HG03469 (cell line): ENCODE data around the gene RNASEH1.
"Not testable (repeated sequence)": the region's sequence is repeated elsewhere in the genome, so short reads cannot be mapped to it uniquely, and the experiment has no call there.

ENCODE experiments used
- ATAC-seq: cut with Tn5 transposase; IDR thresholded peaks from one replicate; pipeline ENCODE4 v1.9.1; 2021; ENCODE audit warnings: mild to moderate bottlenecking, moderate library complexity, moderate number of reproducible peaks; ENCODE audit not compliant: unreplicated experiment

RNASEH1 gene

DNA sequence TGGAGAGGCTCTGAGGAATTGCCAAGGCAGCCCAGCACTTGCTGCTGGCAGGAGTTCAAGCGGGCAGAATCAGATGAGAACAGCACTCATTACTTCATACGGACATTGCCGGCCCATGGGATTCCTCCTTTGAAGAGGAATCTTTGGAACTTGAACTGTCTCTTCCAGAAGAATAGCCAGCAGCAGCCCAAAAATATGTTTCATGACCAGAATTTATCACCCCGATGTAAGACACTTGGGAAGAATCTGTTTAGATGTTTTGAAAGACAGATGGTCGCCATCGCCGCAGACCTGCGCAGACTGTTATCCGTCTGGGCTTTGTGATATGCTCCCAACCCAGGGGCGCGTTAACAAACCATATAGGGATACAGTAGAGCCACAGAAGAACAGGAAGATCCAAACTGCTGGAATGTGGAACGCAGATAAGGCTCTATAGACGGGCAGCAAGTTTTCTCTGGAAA lies 35.1 kb downstream of the RNASEH1 start:
- no peak for ATAC-seq

DNA sequence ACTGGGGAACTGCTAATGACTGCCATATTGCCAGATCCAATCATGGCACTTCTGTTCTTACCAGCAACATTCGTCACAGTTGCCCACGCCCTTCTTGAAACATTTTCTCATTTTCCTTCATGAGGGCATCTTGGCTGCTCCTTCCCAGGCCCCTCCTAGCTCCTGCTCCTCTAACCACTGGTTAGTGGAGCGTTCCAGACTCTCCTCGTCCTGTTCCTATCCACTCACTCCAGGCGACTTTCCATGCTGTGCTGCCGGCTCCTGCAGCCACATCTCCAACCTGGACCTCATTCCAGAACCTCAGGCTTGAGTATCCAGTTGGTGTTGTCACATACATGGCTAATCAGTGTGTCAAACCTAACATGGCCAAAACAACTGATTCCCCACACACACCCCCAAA lies 37.5 kb downstream of the RNASEH1 start:
- ATAC-seq, result no peak

DNA sequence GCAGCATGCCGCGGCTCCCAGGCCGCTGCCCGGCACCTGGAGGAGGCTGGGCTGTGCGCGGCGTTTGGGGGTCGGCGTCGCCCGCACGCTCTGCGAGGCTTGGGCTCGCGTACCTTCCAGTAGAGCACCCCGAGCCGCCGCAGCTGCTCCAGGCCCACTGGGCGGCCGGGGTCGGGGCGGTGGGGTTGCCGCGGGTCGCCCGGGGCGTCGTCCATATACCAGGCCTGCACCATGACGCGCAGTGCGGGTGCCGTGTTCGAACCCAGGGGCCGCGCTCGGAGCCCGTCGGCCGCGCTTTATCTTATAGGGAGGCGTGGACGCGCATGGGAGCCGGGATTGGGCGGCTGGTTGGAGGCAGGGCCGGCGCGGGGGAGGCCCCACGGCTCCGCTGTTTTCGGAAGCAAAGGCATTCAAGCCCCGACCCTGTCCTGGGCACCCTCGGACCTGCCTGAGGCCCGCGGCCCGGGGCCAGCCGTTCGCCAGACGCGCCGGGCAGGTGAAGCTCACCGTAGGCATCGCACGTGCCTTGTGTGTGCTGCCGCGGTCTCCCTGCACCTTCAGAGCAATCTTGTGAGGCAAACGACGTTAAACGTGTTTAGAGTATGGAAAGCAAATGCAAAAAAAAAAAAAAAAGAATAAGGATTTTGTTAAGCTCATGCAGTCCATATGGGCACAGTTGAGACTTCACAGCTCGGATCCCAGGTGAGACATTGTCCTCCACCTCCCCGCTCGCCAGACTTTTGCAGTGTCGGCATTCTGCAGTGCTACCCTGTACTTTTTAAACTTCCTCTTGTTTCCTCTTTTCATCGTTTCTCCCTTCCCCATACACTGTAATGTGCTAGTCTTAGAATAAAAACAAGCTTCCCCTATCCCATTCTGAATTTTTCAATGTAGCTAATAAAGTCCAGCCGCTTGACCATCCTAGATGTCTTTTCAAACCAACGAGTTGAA lies 38.6 kb downstream of the RNASEH1 start, which contains the start of gene ADI1:
Gene ADI1, minus strand, starts transcription at position 277 of the 951 bp plus-strand sequence. Its CDS starts 44 bp downstream, at position 233.
- ATAC-seq, result peak; percentile 39

DNA sequence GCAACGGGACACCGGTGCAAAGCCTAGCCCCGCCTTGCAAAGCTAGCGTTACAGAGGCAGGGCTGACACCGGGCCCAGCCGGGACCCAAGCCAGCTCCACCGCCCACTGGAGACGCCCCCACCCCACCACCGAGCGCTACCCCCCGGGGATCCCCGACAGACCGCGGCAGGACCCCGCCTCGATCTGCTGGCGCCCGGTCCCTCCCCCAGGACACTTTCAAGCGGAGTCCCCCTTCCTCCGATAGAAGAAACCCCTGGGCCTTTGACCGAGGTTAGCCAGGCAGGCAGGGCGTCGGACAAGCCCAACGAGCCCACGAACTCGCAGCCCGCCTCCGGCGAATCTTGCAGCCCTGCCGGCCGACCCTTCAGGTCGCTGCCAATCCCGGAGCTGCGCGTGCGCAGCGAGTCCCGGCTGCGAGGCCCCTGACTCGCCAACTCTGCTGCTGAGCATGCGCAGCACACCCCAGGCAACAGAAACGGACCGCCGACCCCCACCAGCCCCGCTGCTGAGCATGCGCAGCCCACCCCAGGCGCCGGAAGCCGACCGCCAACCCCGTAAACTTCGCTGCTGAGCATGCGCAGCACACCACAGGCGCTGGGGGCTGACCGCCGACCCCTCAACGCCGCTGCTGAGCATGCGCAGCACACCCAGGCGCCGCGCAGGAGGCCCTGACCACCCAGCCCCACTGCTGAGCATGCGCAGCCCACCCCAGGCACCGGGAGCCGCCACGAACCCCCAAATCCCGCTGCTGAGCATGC lies 39.5 kb downstream of the RNASEH1 start:
- ATAC-seq, result peak; percentile 75

DNA sequence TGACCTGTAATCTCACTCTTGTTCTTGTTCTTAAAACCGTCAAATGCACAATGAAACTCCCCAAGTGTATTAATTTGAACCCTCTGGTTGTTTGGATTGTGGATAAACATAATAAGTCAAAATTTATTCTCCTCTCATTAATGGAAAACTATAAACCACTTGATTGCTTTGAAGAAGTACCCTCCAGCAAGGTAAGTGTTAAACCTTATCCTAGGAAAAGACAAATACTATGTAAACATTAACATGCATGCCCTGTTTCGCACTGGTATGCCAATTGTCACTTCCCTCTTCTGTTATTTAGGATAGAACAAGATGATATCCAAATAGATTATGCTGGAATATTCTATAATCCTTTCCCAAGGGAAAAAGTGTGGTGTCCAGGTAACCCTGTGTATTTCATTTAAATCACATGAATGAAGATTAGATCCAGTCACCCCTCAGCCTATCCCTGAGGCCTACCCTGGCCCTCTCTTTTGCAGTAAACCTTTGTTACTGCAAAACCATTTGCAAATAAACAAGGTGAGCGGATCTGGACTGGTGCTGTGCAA lies 40.1 kb downstream of the RNASEH1 start:
- no peak for ATAC-seq

DNA sequence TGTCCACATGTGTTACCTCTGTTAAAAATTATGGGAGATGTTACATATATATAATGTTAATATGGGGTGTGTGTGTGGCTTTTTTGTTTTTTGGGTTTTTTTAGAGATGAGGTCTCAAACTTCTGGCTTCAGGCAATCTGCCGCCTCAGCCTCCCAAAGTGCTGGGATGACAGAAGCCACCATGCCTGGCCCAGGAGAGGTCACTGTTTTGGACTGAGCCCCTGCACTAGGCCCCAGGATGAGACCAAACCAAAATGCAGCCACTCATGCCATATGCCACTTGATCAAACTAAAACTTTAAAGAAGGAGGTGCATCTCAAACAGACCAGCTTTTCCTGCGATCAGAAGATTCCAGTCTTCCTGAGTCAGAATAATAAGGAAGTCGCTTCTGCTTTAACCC lies 41.3 kb downstream of the RNASEH1 start:
- no peak for ATAC-seq

DNA sequence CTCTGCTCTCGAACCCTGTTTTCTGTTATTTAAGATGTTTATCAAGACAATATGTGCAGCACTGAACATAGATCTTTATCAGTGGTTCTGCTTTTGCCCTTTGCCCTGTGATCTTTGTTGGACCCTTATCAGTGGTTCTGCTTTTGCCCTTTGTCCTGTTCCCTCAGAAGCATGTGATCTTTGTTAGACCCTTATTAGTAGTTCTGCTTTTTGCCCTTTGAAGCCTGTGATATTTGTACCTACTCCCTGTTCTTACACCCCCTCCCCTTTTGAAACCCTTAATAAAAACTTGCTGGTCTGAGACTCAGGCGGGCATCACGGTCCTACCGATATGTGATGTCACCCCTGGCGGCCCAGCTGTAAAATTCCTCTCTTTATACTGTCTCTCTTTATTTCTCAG lies 42.7 kb downstream of the RNASEH1 start:
- ATAC-seq, result not testable (repeated sequence)

DNA sequence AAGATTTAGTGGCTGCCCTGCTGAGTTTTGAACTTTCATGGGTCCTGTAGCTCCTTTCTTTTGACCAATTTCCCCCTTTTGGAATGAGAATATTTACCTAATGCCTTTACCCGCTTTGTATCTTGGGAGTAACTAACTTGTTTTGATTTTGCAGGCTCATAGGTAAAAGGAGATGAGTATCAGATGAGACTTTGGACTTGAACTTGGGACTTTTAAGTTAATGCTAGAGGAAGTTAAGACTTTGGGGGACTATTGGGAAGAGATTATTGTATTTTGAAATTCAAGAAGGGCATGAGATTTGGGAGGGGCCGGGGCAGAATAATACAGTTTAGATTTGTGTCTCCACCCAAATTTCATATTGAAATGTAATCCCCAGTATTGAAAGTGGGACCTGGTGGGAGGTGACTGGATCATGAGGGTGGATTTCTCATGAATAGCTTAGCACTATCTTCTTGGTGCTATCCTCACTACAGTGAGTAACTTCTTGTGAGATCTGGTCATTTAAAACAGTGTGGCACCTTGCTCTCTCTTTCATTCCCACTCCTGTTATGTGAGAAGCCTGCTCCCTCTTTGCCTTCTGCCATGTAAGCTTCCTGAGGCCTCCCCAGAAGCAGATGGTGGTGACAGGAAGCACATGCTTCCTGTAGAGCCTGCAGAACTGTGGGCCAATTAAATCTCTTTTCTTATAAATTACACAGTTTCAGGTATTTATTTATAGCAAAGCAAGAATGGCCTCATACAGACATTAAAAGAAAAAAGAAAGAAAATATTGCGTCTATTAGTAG lies 44.9 kb downstream of the RNASEH1 start:
- no peak for ATAC-seq

DNA sequence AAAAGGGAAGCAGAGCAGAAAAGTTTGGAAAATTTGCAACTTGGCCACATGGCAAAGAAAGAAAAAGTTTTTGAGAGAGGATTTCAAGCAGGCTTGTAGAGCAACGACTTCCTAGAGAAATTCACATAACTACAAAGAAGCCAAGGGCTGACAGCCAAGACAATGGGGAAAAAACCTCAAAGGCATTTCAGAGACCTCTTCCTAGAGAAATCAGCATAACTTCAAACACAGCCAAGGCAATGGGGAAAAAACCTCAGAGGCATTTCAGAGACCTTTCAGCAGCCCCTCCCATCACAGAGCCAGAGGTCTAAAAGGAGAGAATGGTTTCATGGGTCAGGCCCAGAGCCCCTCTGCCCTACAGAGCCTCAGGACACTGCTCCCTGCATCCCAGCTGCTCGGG lies 46.0 kb downstream of the RNASEH1 start:
- no peak for ATAC-seq

DNA sequence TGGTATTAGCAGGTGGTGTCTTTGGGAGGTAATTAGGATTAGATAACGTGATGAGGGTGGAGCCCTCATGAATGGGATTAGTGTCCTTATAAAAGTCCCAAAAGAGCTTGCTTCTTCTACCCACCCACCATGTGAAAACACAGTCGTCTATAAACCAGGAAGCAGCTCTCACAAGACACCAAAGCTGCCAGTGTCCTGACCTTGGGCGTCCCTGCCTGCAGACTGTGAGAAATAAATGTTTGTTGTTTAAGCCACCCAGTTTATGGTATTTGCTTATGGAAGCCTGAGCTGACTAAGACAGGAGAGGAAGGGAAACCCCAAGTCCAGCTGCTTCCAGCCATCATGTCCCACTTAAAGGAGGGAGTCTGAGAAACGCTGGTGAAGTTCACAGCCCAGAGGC lies 52.4 kb downstream of the RNASEH1 start:
- no peak for ATAC-seq

DNA sequence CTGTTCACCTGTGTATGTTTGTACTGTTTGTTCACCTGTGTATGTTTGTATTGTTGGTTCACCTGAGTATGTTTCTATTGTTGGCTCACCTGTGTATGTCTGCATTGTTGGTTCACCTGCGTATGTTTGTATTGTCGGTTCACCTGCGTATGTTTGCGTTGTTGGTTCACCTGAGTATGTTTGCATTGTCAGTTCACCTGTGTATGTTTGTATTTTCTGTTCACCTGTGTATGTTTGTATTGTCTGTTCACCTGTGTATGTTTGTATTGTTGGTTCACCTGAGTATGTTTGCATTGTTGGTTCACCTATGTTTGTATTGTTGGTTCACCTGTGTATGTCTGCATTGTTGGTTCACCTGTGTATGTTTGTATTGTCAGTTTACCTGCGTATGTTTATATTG lies 53.4 kb downstream of the RNASEH1 start:
- no peak for ATAC-seq

DNA sequence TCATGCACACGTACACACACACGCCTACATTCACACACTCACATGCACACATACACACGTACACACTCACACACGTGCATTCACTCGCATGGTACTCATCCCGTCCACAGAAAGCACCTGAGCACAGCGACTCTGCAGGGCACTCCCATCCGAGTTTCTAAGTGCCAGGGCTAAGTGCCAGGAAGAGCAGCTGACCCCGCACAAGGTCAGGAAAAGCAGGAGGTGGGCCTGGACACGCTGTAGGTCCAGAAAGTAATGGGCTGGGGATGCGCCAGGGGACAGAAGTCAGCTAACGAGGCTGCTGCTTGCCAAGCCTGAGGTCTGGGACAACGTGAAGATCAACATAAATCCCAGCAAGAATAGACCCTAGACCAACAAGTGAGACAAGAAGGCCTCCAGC lies 54.6 kb downstream of the RNASEH1 start:
- ATAC-seq, result no peak

DNA sequence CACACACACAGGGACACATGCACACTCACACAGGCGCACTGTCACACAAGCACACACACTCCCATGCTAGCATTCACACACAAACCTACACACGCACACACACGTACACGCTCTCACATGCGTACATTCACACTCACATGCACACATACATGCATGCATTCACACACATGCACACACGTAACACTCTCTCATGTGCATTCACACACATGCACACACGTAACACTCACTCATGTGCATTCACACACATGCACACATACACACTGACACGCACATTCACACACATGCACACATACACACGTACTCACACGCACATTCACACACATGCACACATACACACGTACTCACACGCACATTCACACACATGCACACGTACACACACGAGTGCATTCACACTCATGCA lies 55.1 kb downstream of the RNASEH1 start:
- ATAC-seq, result no peak

DNA sequence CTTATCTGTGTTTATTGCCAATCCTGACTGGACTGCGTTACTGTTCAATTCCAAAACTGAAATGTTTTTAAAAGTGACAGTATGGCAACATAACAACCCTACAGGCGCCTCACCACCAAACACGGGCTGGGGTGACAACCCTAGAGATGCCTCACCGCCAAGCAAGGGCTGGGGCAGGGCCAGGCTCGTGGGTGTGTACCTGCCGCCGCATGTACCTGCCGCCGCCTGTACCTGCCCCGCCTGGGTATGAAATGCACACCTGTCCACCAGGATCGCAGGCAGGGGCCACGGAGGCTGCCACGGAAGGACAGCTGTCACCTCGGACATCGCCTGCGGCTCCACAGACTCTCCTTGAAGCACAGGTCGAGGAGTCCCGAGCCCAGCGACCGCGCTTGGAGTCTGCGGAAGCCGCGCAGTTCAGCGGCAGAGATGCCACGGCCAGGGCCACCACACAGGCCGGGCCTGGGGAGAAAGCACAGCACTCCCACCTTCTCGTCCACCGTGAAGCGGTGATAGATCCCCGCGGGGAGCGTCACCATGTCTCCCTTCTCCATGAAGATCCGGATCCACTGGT lies 57.7 kb downstream of the RNASEH1 start:
- ATAC-seq, result no peak

DNA sequence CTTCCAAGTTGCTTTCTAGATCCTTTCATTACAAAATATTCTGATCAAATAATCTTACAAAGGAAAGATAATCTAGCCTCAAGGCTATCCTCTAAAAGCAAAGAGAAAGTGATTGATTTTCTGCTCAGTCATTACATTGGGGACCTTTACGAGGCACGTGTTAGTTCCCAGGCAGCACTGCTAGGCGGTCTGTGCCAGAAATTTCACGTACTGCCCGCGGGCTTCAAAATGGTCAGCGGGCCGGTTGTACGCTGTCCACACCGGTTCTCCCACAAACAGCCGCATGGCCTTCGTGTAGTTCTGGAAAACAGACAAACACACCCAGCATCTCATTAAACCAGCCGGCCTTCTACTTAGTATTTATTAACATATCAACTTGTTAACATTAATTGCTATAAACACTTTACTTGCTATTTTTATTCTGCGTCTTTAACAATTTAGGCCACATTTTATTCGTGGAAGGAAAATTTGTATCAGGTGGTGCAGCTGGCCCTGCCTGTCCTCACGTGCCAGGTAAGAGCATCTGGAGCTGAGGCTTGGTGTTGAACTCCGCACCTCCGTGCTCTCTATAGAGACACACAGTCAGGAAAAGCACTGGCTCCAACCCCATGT lies 59.2 kb downstream of the RNASEH1 start:
- ATAC-seq, result no peak

DNA sequence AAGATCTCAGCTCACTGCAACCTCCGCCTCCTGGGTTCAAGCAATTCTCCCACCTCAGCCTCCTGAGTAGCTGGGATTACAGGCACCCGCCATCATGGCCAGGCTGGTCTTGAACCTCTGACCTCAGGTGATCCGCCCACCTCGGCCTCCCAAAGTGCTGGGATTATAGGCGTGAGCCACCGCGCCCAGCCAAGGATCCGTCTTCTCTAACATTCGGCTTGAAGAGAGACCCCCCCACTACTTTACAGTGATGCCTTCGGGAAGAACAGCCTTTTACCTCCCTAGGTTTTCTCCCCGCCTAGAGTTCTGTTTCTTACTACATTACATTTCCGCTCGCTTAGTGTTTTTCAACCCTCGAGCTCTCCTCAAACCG lies 61.4 kb downstream of the RNASEH1 start:
- ATAC-seq, result not testable (repeated sequence)
